GM13976 (cell line): ENCODE measurements around the gene FN1.

Experiments used
- DNase-seq: peaks from one replicate; pipeline ENCODE4 v3.0.0; 2012; ENCODE audit warnings: low spot score
- CTCF ChIP-seq: IDR thresholded peaks from 2 replicates; pipeline ENCODE4 v1.5.1; 2012; ENCODE audit warnings: borderline replicate concordance, mild to moderate bottlenecking; ENCODE audit not compliant: insufficient read depth; ENCODE audit errors: extremely low read depth, missing control alignments, control extremely low read depth
- in situ Hi-C: fragments of 300-500 bp; cut with MboI; formaldehyde crosslinking; loops from one replicate; pipeline ENCODE4 v1.12.0; 2022; ENCODE audit warnings: low sequenced_read_pairs, mixed read lengths, inconsistent platforms; ENCODE audit not compliant: unreplicated experiment

FN1 gene

GRCh38 chr2:215401896-215402379, 33.9 kb downstream of the FN1 start:
- in situ Hi-C loops = no loop called here
- DNase-seq = no peak
- TF ChIP-seq CTCF = no peak

- in situ Hi-C loops = no loop called here
- DNase-seq = no peak
- TF ChIP-seq CTCF = no peak
Observed at GRCh38 chr2:215399067-215399716, 36.7 kb downstream of the FN1 start.

GRCh38 chr2:215397632-215398341, 38.1 kb downstream of the FN1 start:
- DNase-seq = no peak
- TF ChIP-seq CTCF = no peak
- in situ Hi-C loops = no loop called here

- no peak for TF ChIP-seq CTCF
- DNase-seq = no peak
- in situ Hi-C loops = no loop called here
Observed at GRCh38 chr2:215396595-215397313, 39.1 kb downstream of the FN1 start.

GRCh38 chr2:215395687-215396460, 40.0 kb downstream of the FN1 start:
- no peak for DNase-seq
- in situ Hi-C loops = no loop called here
- no peak for TF ChIP-seq CTCF
